ENCODE data around the gene HOXB13. TPM values are rescaled to one million over a fixed set of nuclear protein-coding genes. Genes with fewer than 3 reads are reported as not detected.

The HOXB13 gene
- total RNA-seq, 1 donor, result not detected

- TF ChIP-seq, protein P1, sequence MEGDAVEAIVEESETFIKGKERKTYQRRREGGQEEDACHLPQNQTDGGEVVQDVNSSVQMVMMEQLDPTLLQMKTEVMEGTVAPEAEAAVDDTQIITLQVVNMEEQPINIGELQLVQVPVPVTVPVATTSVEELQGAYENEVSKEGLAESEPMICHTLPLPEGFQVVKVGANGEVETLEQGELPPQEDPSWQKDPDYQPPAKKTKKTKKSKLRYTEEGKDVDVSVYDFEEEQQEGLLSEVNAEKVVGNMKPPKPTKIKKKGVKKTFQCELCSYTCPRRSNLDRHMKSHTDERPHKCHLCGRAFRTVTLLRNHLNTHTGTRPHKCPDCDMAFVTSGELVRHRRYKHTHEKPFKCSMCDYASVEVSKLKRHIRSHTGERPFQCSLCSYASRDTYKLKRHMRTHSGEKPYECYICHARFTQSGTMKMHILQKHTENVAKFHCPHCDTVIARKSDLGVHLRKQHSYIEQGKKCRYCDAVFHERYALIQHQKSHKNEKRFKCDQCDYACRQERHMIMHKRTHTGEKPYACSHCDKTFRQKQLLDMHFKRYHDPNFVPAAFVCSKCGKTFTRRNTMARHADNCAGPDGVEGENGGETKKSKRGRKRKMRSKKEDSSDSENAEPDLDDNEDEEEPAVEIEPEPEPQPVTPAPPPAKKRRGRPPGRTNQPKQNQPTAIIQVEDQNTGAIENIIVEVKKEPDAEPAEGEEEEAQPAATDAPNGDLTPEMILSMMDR (IDR thresholded peaks at IDR 0.05; ENCODE audit: insufficient read depth, low read length), result no peak
These were observed 26.6 kb downstream of the HOXB13 start for GRCh38 chr17:48701864-48702532.

GRCh38 chr17:48693178-48693577 is 35.4 kb downstream of the HOXB13 start:
- no peak for DNase-seq (ENCODE audit: low read depth)
- H3K4me3 ChIP-seq (ENCODE audit: low read depth, low read length), result no peak overlapping the region
- TF ChIP-seq, protein P1 (IDR thresholded peaks at IDR 0.05; ENCODE audit: insufficient read depth, low read length), result no peak

More at GRCh38 chr17:48701864-48702532, 26.6 kb downstream of the HOXB13 start:
- H3K4me3 ChIP-seq (ENCODE audit: low read depth, low read length), result no peak overlapping the region
- DNase-seq (ENCODE audit: low read depth), result no peak

DNA sequence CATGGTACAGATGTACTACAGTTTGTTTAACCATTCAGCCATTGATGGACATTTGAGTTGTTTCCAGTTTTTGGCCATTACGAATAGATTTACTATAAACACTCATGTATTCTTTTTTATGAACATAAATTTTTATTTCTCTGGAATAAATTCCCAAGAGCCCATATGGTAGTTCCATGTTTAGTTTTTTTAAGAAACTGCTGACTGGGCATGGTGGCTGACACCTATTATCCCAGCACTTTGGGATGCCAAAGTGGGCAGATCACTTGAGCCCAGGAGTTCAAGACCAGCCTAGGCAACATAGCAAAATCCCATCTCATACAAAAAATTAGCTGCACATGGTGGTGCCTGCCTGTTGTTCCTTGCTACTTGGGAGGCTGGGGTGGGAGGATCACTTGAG is 36.5 kb downstream of the HOXB13 start:
- TF ChIP-seq, protein P1 (IDR thresholded peaks at IDR 0.05; ENCODE audit: insufficient read depth, low read length), result no peak
- H3K4me3 ChIP-seq (ENCODE audit: low read depth, low read length), result no peak overlapping the region
- DNase-seq (ENCODE audit: low read depth), result no peak

DNA sequence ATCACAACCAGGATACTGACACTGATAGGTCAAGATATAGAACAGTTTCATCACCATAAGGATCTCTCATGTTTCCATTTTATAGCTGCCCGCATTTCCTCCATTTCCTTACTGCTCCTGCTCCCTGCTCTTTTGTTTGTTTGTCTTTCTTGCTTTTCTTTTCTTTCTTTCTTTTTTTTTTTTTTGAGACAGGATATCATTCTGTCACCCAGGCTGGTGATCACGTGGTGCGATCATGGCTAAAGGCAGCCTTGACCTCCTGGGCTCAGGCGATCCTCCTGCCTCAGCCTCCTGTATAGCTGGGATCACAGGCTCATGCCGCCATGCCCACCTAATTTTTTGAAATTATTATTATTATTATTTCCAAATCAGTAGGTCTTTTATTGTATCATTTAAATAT is 37.9 kb downstream of the HOXB13 start:
- DNase-seq (ENCODE audit: low read depth), result no peak
- H3K4me3 ChIP-seq (ENCODE audit: low read depth, low read length), result no peak overlapping the region
- TF ChIP-seq, protein P1 (IDR thresholded peaks at IDR 0.05; ENCODE audit: insufficient read depth, low read length), result no peak

DNA sequence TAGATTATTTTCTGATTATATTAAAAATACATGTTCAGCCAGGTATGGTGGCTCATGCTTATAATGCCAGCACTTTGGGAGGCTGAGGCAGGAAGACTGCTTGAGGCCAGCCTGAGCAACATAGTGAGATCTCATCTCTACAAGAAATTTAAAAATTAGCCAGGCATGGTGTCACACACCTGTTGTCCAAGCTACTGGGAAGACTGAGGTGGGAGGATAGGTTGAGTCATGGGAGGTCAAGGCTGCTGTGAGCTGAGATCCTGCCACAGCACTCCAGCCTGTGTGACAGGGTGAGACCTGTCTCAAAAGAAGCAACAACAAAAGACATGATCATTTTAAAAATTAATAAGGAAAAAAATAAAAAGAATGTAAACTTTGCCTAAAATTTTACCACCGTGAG is 46.9 kb downstream of the HOXB13 start:
- DNase-seq (ENCODE audit: low read depth), result no peak
- TF ChIP-seq, protein P1 (IDR thresholded peaks at IDR 0.05; ENCODE audit: insufficient read depth, low read length), result no peak
- H3K4me3 ChIP-seq (ENCODE audit: low read depth, low read length), result no peak overlapping the region

- DNase-seq (ENCODE audit: low read depth), result no peak
These were observed 49.0 kb downstream of the HOXB13 start for GRCh38 chr17:48679385-48680096.

More at GRCh38 chr17:48679385-48680096, 49.0 kb downstream of the HOXB13 start:
- TF ChIP-seq, protein P1 (IDR thresholded peaks at IDR 0.05; ENCODE audit: insufficient read depth, low read length), result no peak
- no peak overlapping the region for H3K4me3 ChIP-seq (ENCODE audit: low read depth, low read length)
